GM12875 (cell line): ENCODE results near the gene AKAP13.
"Not testable (repeated sequence)": the region's sequence is repeated elsewhere in the genome, so short reads cannot be mapped to it uniquely, and the experiment has no call there.

Experiments
- H3K4me3 ChIP-seq: one replicate; pipeline ENCODE4 v1.5.1; 2011; ENCODE audit warnings: low read depth, low read length, control low read depth
- CTCF ChIP-seq: IDR thresholded peaks from 2 replicates; pipeline ENCODE4 v1.5.1; 2011; ENCODE audit warnings: low read depth, mild to moderate bottlenecking, control low read depth, inconsistent platforms, low read length, moderate library complexity, borderline replicate concordance; ENCODE audit not compliant: insufficient read depth

The AKAP13 gene

GRCh38 chr15:85789496-85789875 is 409.1 kb downstream of the AKAP13 start:
- no peak for TF ChIP-seq CTCF
- no peak overlapping the region for H3K4me3 ChIP-seq

GRCh38 chr15:85792102-85792731 is 411.8 kb downstream of the AKAP13 start:
- TF ChIP-seq CTCF: no peak
- no peak overlapping the region for H3K4me3 ChIP-seq

- no peak overlapping the region for H3K4me3 ChIP-seq
- TF ChIP-seq CTCF: no peak
Measured at GRCh38 chr15:85792912-85793590, 412.6 kb downstream of the AKAP13 start.

GRCh38 chr15:85793641-85794597 is 413.5 kb downstream of the AKAP13 start:
- no peak for TF ChIP-seq CTCF
- peak overlapping the region; percentile 66 for H3K4me3 ChIP-seq

- peak within 1 kb of the TSS; percentile 66 for H3K4me3 ChIP-seq
- no peak for TF ChIP-seq CTCF
Measured at GRCh38 chr15:85794598-85795336, 414.4 kb downstream of the AKAP13 start, which contains the start of gene KLHL25. Gene KLHL25 (minus strand): TSS chr15:85794925. CDS start chr15:85769810, 25,115 bp downstream.

GRCh38 chr15:85795337-85796305 is 415.2 kb downstream of the AKAP13 start:
- no peak for TF ChIP-seq CTCF
- peak overlapping the region; percentile 43 for H3K4me3 ChIP-seq

GRCh38 chr15:85796371-85796770 is 416.0 kb downstream of the AKAP13 start:
- not testable (repeated sequence) for H3K4me3 ChIP-seq
